HG03108 (cell line): ENCODE measurements around the gene USP13.

Source experiments
- ATAC-seq: cut with Tn5 transposase; IDR thresholded peaks from one replicate; pipeline ENCODE4 v1.9.1; 2021; ENCODE audit warnings: moderate library complexity; ENCODE audit not compliant: unreplicated experiment

The USP13 gene

DNA sequence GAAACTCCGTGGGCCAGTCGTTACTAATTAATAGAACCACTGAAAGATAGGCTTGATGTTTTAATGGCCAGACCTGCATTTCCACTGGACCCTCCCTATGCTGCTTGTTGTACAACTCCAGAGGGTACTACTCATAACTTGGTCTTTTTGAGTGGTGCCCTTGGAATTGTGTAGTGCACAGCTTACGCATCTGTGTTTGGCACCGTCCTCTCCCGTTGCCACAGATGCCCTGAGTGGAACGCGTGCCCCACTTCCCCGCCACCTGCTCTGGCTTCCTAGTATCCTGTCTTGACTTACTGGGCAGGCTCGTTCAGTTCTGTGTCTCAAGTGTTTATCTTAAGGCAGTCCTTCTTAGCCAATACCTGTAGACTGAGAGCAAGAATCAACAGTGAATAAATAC, 78.7 kb downstream of the USP13 start:
- ATAC-seq = no peak

- no peak for ATAC-seq
Observed at GRCh38 chr3:179732661-179733348, 80.0 kb downstream of the USP13 start.

DNA sequence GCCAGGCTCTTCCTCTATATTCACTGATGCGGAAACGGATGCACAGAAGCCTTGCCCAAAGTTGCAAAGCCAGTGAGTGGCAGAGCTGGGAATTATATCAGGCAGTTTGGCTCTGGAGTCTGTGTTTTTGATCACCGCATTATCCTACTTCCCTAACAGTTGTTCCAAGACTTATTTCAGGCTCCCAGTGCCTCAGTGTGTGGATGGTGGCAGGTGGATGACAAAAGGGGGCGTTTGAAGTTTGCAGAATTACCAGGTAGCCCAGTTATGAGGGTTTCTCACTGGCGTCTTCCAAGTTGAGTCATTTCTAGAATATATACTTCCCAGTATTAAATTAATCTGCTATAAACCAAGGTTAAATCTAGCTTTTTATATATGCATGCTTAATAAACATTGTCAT, 81.0 kb downstream of the USP13 start:
- no peak for ATAC-seq

DNA sequence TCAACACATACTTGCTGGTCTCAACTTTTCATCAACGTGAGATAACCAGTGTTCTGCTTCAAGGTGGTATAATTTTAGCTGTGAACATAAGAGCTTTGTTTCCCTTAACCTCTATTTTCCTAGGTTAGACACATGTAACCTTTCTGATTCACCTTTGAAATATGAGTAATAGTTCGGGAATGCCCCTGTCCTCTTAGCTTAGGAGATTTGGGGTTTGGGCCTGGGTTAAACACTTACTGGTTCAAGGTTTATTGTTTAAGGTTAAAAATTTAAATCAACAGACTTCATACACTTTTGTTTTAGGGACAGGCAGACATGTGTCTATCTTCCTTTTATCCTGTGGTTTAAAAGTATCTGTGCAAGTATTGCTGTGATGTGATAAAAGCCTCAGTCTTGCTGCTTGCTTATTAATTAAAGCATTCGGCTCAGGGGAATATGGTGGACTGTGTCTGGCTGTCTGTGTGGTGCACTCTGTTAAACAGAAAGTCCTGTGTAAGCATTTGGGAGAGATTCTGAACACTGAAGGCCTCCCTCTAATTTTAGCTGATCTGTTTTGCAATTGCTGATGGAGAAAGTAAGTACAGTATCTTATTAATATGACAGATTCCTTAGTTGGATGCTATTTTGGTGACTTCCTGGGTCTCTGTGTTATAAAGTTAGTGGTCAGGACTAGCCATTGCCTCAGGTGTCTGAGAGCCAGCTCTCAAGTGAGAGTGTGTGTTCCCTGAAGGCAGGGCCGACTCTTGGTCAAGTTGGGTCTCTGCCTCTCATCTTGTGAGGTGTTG, 81.8 kb downstream of the USP13 start:
- no peak for ATAC-seq

DNA sequence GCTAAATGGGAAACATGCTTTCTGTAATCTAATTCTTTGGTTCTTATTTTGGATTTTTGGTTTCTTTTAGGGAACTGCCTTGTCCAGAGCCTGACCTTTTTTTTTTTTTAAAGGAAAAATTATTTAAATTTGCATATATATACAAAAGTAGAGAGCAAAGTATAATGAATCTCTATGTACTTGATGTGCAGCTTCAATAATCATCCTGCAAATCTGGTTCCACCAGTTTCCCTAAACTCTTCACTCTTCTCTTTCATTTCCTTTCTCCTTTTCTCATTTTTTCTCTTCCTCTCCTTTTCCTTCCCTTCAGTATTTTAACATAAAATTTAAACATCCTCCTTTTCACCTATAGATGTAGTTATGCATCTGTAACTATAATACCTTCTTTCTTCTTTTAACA, 82.5 kb downstream of the USP13 start:
- no peak for ATAC-seq

DNA sequence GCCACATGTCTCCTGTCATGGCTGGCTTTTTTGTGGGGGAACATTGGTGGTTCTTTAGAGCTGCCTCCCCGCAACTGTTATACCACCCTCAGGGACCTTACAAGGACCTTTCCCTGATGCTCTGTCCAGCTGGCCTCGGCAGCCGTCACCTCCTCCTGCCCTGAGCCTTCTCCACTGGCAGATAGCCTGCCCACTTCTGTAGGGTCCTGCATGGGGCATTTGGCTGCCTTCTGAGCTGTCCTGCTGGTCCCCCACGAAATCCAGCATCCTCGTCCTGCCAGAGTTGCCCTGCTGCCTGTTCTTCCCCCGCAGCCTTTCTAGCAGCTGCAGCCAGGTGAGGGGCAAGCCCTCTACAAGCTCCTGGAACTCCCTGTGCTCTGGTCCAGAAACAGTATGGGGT, 86.2 kb downstream of the USP13 start:
- ATAC-seq = no peak

DNA sequence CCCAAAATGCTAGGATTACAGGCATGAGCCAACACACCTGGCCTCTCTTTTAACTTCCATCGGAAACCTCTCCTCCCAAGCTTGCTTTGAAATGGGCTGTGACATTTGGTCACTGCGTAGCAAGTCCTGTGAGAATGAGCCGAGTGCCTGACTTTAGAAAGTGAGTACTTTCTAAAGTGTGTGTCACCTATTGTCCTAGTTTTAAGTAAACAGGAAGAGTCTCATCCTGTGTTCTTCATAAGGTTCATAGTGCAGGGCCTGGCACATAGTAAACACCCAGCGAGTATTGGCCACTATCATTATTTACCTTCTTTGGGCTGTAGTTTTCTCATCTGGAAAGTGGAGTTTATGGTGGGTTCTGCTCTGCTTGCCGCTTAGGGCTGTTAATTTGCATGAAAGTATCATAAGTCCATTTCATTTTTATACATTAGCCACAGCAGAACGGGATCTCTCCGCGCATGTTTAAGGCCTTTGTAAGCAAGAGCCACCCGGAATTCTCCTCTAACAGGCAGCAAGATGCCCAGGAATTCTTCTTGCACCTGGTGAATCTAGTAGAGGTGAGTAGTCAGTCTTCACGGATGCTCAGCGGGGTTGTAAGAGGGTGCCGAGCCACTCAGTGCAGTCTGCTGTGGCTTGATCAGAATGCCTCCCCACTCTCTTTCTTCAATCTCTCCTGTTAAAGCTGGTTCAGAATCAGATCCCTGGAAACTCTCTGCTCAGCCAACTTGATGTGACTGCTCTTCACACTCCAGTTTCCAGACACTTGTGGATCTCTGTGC, 87.2 kb downstream of the USP13 start:
- ATAC-seq = no peak

DNA sequence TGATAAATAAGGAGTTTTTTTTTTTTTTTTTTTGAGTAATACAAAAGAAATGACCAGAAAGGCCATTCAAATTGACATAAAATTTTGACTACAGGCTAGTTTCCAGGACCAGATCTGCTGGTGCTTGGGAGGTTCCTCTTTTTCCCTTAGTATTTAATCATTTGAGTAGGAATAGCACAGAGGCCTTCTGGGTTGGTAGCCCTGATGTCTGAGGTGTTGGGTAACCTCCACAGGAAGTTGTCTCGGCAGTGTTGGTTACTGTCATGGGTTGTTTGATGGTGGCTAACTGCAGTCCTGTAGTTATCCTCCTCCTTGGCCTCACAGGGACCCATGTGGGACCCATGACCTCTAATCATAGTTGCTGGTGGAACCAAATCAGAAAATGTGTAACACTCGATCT, 91.1 kb downstream of the USP13 start:
- no peak for ATAC-seq

- no peak for ATAC-seq
Observed at GRCh38 chr3:179744667-179745066, 91.8 kb downstream of the USP13 start.

- ATAC-seq = no peak
Observed at GRCh38 chr3:179745079-179745478, 92.2 kb downstream of the USP13 start.

DNA sequence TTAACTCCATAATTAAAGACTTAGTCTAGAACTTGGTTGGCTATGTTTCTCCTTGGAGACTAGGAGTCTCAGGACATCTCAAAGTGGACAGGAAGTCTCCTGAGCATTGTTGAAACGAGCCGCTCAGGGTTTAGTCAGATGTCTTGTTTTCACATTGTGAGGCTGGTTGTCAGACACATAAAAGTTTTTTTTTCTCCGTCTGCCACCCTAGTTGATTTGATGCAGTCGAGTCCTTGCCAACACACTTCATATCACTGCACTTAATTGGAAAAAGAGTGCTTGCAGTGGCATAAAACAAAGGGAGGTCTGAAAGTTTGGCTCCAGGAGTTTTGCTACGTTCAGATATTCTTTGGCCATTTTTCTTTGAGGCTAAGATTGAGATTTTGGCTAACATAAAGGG, 92.9 kb downstream of the USP13 start:
- no peak for ATAC-seq

- ATAC-seq = no peak
Observed at GRCh38 chr3:179750720-179751328, 98.0 kb downstream of the USP13 start.

DNA sequence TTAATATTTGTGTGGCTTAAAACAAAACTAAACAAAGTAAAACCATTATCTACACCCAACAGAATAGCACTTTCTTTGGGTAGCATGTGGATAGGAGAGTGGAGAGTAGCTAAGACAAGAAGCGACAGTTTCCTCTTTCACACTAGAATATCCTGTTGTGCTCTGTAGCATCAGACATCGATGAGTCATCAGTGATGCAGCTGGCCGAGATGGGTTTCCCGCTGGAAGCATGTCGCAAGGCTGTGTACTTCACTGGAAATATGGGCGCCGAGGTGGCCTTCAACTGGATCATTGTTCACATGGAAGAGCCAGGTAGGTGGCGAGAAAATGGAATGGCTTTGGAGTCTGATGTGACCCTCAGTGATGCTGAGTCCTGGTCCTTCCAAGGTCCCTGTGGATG, 108.1 kb downstream of the USP13 start:
- no peak for ATAC-seq

DNA sequence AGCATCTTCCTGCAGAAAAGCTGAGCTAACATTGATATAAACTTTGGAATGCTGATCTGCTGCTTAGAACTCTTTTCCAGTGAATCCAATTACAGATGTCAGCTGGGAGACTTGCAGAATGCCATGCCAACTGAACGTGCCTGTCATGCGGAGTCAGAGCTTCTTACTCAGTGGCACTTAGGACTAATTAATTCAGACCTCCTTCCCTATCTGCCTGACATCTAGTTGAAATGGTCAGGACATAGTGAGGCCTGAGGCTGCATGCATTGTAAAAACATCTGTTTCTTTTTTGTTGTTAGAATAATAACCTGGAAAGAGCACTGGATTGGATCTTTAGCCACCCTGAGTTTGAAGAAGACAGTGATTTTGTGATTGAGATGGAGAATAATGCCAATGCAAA, 112.6 kb downstream of the USP13 start:
- ATAC-seq = no peak

GRCh38 chr3:179766416-179767133, 113.7 kb downstream of the USP13 start:
- no peak for ATAC-seq

- no peak for ATAC-seq
Observed at GRCh38 chr3:179768080-179768479, 115.2 kb downstream of the USP13 start.

GRCh38 chr3:179769411-179770247, 116.8 kb downstream of the USP13 start:
- ATAC-seq = no peak

- no peak for ATAC-seq
Observed at GRCh38 chr3:179771797-179772196, 119.0 kb downstream of the USP13 start.

DNA sequence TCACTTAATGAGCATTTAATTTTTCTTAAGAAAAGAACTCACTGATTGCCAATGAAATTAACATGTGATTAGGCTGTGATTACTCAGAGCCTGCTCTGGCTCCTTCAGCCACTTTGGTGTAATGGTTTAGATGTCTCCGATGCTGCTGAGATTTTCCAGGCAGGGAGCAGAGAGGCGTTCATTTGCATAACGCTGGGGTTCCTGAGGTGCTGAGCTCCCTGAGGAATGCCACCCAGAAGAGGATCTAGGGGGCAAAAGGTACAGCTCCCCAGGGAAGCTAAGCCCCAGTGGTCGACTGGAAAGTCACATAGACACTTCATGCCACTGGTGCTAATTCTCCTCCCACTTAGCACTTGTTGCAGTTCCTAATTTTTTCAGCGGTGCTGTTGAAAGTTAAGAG, 119.5 kb downstream of the USP13 start:
- no peak for ATAC-seq
